SJCRH30 (cell line): ENCODE results near the gene SIAE. TPM values are rescaled to one million over a fixed set of nuclear protein-coding genes. Genes with fewer than 3 reads are reported as not detected.
A peak's percentile ranks its signal among the peaks of the same experiment; 100 is the strongest.

ENCODE experiments used
- DNase-seq, 2 experiments: peaks; one replicate each; pipeline ENCODE4 v3.0.0-alpha.2; 2015 to 2020
- H3K27ac ChIP-seq: fragments of 250-450 bp; sonication (Bioruptor Pico); 2 replicates; pipeline ENCODE4 v1.5.1; 2020; ENCODE audit warnings: mild to moderate bottlenecking, moderate library complexity
- H3K27me3 ChIP-seq: fragments of 250-450 bp; sonication (Bioruptor Pico); 2 replicates; pipeline ENCODE4 v1.5.1; 2020; ENCODE audit warnings: mild to moderate bottlenecking, moderate library complexity
- H3K36me3 ChIP-seq: fragments of 250-450 bp; sonication (Bioruptor Pico); 2 replicates; pipeline ENCODE4 v1.5.1; 2020; ENCODE audit warnings: mild to moderate bottlenecking, moderate library complexity
- H3K4me1 ChIP-seq: fragments of 250-450 bp; sonication (Bioruptor Pico); 2 replicates; pipeline ENCODE4 v1.5.1; 2020; ENCODE audit warnings: mild to moderate bottlenecking, moderate library complexity
- H3K4me3 ChIP-seq: fragments of 250-450 bp; sonication (Bioruptor Pico); 2 replicates; pipeline ENCODE4 v1.5.1; 2020; ENCODE audit warnings: mild to moderate bottlenecking, moderate library complexity
- H3K9me3 ChIP-seq: fragments of 250-450 bp; sonication (Bioruptor Pico); replicated peaks from 2 replicates; pipeline ENCODE4 v1.5.1; 2020; ENCODE audit warnings: mild to moderate bottlenecking, moderate library complexity
- total RNA-seq: library from RNA; depleted of rRNA; stranded (reverse); fragments of >200 nt; shearing (Covaris generic); gene quantifications from 2 replicates; pipeline ENCODE4 v1.2.3, GENCODE V29; 2014; rRNA removed

Gene SIAE
- total RNA-seq, 1 experiment from 2014 or later: 0.63 TPM

GRCh38 chr11:124592627-124593026, 80.9 kb downstream of the SIAE start:
- Histone ChIP-seq H3K36me3 (no peaks in the 10 kb centered on the region), H3K4me3 (no peak overlapping the region), H3K27me3 (no peaks in the 10 kb centered on the region), H3K27ac (no peak overlapping the region), H3K4me1 (no peaks in the 10 kb centered on the region), H3K9me3 (no peaks in the 10 kb centered on the region)
- DNase-seq: no peak

GRCh38 chr11:124591430-124591829, 82.1 kb downstream of the SIAE start:
- Histone ChIP-seq H3K36me3 (no peaks in the 10 kb centered on the region), H3K9me3 (no peaks in the 10 kb centered on the region), H3K4me3 (no peak overlapping the region), H3K4me1 (no peaks in the 10 kb centered on the region), H3K27me3 (no peaks in the 10 kb centered on the region), H3K27ac (no peak overlapping the region)
- no peak for DNase-seq

GRCh38 chr11:124586238-124586860, 87.2 kb downstream of the SIAE start:
- H3K27me3 ChIP-seq: no peaks in the 10 kb centered on the region
- peak; percentile 26 to 70 for DNase-seq
- H3K4me3 ChIP-seq: no peak overlapping the region
- no peak overlapping the region for H3K27ac ChIP-seq
- H3K4me1 ChIP-seq: no peaks in the 10 kb centered on the region
- H3K36me3 ChIP-seq: no peaks in the 10 kb centered on the region
- no peaks in the 10 kb centered on the region for H3K9me3 ChIP-seq

GRCh38 chr11:124584681-124585372, 88.7 kb downstream of the SIAE start:
- no peak for DNase-seq
- no peaks in the 10 kb centered on the region for H3K27me3 ChIP-seq
- H3K36me3 ChIP-seq: no peaks in the 10 kb centered on the region
- H3K9me3 ChIP-seq: no peaks in the 10 kb centered on the region
- H3K4me1 ChIP-seq: no peaks in the 10 kb centered on the region
- no peak overlapping the region for H3K4me3 ChIP-seq
- H3K27ac ChIP-seq: no peak overlapping the region

- H3K4me3 ChIP-seq: no peak overlapping the region
- no peak overlapping the region for H3K27ac ChIP-seq
- H3K27me3 ChIP-seq: no peaks in the 10 kb centered on the region
- no peaks in the 10 kb centered on the region for H3K4me1 ChIP-seq
- H3K36me3 ChIP-seq: no peaks in the 10 kb centered on the region
- H3K9me3 ChIP-seq: no peaks in the 10 kb centered on the region
- no peak for DNase-seq
Observed at GRCh38 chr11:124583781-124584180, 89.8 kb downstream of the SIAE start.

Other genes starting within 250 kb of the SIAE start
- not detected in 2 replicates for gene OR8B4, start 248.9 kb downstream of the SIAE start, total RNA-seq
- not detected in 2 replicates for gene OR8B8, start 228.0 kb downstream of the SIAE start, total RNA-seq
- not detected in 2 replicates for gene OR8B12, start 130.1 kb downstream of the SIAE start, total RNA-seq
- not detected in 2 replicates for gene OR8A1, start 103.7 kb downstream of the SIAE start, total RNA-seq
- gene PANX3, start 62.3 kb downstream of the SIAE start, total RNA-seq: not detected in 2 replicates
- 11.9 and 14.4 TPM in 2 replicates for gene TBRG1, start 50.9 kb downstream of the SIAE start, total RNA-seq
- 4.0 and 6.0 TPM in 2 replicates for gene SPA17, start 165 bp upstream of the SIAE start, total RNA-seq
- gene NRGN, start 66.2 kb upstream of the SIAE start, total RNA-seq: 4.5 and 4.6 TPM in 2 replicates
- gene VSIG2, start 78.5 kb upstream of the SIAE start, total RNA-seq: not detected in 2 replicates
- 0.16 TPM in 1 of 2 replicates, not detected in the other for gene ESAM, start 88.6 kb upstream of the SIAE start, total RNA-seq
- gene MSANTD2, start 126.7 kb upstream of the SIAE start, total RNA-seq: 9.2 and 12.6 TPM in 2 replicates
- gene ROBO3, start 191.7 kb upstream of the SIAE start, total RNA-seq: 5.1 and 7.0 TPM in 2 replicates
- gene ROBO4, start 224.1 kb upstream of the SIAE start, total RNA-seq: 0.10 and 0.22 TPM in 2 replicates
- not detected in 2 replicates for gene HEPN1, start 245.5 kb upstream of the SIAE start, total RNA-seq